ENCODE results near the gene KLF7. TPM values are rescaled to one million over a fixed set of nuclear protein-coding genes. Genes with fewer than 3 reads are reported as not detected.

The KLF7 gene
- total RNA-seq, 1 experiment from 2014 or later: 17.1 TPM

DNA sequence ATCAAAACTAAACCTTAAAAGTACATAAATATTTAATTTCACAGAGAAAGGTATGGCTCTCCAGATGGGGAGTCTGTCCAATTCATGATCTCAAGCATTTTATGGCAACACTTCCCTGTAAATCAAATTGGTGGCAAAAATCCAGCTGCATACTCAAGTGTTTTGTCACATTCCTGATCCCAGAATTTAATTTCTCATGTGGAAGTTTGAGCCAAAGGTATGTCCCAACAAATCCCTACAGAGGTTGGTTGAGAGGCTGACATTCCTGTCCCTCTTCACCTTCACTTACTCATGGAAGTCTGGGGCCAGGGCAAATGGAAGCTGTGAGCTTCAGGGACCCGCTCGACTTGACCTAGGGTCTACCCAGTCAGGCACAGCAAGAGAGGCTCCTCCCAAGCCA, 17.7 kb downstream of the KLF7 start:
- no peak for ATAC-seq
- no peak for DNase-seq (ENCODE audit: low read depth, low spot score)
- no peaks in the 10 kb centered on the region for H3K9me3 ChIP-seq (ENCODE audit: control insufficient read depth, insufficient read depth, low read depth, low read length)
- H3K4me3 ChIP-seq (ENCODE audit: low read depth in 2 of 2, low read length in 2 of 2): no peak overlapping the region
- intact Hi-C loops (cut with micrococcal nuclease; ENCODE audit: unreplicated experiment): no loop called here
- TF ChIP-seq POLR2AphosphoS5 (IDR thresholded peaks at IDR 0.05; ENCODE audit: low read depth, low read length) (no peak), SIN3A (IDR thresholded peaks at IDR 0.05; ENCODE audit: borderline replicate concordance, insufficient read depth, low read depth, low read length) (no peak), TCF7L2 (IDR thresholded peaks at IDR 0.05; ENCODE audit: low read depth, low read length) (no peak)
- TF ChIP-seq, protein P1, sequence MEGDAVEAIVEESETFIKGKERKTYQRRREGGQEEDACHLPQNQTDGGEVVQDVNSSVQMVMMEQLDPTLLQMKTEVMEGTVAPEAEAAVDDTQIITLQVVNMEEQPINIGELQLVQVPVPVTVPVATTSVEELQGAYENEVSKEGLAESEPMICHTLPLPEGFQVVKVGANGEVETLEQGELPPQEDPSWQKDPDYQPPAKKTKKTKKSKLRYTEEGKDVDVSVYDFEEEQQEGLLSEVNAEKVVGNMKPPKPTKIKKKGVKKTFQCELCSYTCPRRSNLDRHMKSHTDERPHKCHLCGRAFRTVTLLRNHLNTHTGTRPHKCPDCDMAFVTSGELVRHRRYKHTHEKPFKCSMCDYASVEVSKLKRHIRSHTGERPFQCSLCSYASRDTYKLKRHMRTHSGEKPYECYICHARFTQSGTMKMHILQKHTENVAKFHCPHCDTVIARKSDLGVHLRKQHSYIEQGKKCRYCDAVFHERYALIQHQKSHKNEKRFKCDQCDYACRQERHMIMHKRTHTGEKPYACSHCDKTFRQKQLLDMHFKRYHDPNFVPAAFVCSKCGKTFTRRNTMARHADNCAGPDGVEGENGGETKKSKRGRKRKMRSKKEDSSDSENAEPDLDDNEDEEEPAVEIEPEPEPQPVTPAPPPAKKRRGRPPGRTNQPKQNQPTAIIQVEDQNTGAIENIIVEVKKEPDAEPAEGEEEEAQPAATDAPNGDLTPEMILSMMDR (IDR thresholded peaks at IDR 0.05): no peak
- TF ChIP-seq, protein P2, sequence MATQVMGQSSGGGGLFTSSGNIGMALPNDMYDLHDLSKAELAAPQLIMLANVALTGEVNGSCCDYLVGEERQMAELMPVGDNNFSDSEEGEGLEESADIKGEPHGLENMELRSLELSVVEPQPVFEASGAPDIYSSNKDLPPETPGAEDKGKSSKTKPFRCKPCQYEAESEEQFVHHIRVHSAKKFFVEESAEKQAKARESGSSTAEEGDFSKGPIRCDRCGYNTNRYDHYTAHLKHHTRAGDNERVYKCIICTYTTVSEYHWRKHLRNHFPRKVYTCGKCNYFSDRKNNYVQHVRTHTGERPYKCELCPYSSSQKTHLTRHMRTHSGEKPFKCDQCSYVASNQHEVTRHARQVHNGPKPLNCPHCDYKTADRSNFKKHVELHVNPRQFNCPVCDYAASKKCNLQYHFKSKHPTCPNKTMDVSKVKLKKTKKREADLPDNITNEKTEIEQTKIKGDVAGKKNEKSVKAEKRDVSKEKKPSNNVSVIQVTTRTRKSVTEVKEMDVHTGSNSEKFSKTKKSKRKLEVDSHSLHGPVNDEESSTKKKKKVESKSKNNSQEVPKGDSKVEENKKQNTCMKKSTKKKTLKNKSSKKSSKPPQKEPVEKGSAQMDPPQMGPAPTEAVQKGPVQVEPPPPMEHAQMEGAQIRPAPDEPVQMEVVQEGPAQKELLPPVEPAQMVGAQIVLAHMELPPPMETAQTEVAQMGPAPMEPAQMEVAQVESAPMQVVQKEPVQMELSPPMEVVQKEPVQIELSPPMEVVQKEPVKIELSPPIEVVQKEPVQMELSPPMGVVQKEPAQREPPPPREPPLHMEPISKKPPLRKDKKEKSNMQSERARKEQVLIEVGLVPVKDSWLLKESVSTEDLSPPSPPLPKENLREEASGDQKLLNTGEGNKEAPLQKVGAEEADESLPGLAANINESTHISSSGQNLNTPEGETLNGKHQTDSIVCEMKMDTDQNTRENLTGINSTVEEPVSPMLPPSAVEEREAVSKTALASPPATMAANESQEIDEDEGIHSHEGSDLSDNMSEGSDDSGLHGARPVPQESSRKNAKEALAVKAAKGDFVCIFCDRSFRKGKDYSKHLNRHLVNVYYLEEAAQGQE (IDR thresholded peaks at IDR 0.05; ENCODE audit: insufficient read depth in 1 of 2, low read depth in 2 of 2, low read length in 1 of 2): no peak
- H3K36me3 ChIP-seq (ENCODE audit: control insufficient read depth, insufficient read depth, low read length): no peaks in the 10 kb centered on the region
- no TSS peak for BruUV-seq (replicated peaks)
- in situ Hi-C loops (cut with HindIII; ENCODE audit: low pct_unique_long_range_greater_than_20kb, low sequenced_read_pairs): no loop called here
- ChIA-PET POLR2A (no interaction called here), CTCF (no interaction called here)
- H3K27ac ChIP-seq (ENCODE audit: low read length): no peak overlapping the region
- no peaks in the 10 kb centered on the region for H3K27me3 ChIP-seq (ENCODE audit: control insufficient read depth, insufficient read depth, low read length)
- peaks cover 12% of the 10 kb centered on the region for H3K4me1 ChIP-seq (ENCODE audit: control insufficient read depth, insufficient read depth, low read length)

DNA sequence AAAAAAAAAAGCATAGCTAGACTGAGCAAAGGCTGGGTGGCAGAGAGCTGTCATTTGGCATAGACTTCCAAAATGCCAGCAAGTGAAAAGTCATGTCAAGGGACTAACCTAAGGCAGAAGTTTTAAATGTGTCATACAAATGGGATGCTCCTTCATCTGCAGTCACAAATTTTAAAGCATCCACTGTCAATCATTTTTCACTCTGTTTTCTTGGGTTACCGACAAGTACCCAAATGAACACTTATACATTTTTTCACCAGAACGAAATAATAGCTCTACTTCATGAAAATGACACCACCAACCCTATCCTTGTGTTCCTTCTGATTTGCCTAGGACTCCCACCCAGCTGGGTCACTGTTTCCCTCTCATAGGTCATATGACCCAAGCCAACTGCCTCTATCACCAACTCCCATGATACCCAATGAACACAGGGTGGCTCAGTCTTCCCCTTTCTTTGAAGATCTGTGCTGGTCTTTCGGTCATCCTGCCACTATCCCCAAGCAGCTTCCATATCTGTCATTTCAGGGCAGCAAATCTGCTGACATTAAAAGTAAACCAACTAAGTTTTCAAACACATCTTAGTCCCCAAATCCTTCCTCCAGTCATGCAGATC, 21.5 kb downstream of the KLF7 start:
- TF ChIP-seq TCF7L2 (IDR thresholded peaks at IDR 0.05; ENCODE audit: low read depth, low read length) (no peak), SIN3A (IDR thresholded peaks at IDR 0.05; ENCODE audit: borderline replicate concordance, insufficient read depth, low read depth, low read length) (no peak), POLR2AphosphoS5 (IDR thresholded peaks at IDR 0.05; ENCODE audit: low read depth, low read length) (no peak)
- TF ChIP-seq, protein P1 (IDR thresholded peaks at IDR 0.05): no peak
- TF ChIP-seq, protein P2 (IDR thresholded peaks at IDR 0.05; ENCODE audit: insufficient read depth in 1 of 2, low read depth in 2 of 2, low read length in 1 of 2): no peak
- BruUV-seq (replicated peaks): no TSS peak
- no peaks in the 10 kb centered on the region for H3K36me3 ChIP-seq (ENCODE audit: control insufficient read depth, insufficient read depth, low read length)
- no peak overlapping the region for H3K27ac ChIP-seq (ENCODE audit: low read length)
- no peaks in the 10 kb centered on the region for H3K27me3 ChIP-seq (ENCODE audit: control insufficient read depth, insufficient read depth, low read length)
- no peak overlapping the region for H3K4me3 ChIP-seq (ENCODE audit: low read depth in 2 of 2, low read length in 2 of 2)
- ChIA-PET CTCF (no interaction called here), POLR2A (no interaction called here)
- peaks cover 5% of the 10 kb centered on the region; the same call in 1 of the 2 replicates for H3K4me1 ChIP-seq (ENCODE audit: control insufficient read depth, insufficient read depth, low read length)
- DNase-seq (ENCODE audit: low read depth, low spot score): no peak
- no peaks in the 10 kb centered on the region for H3K9me3 ChIP-seq (ENCODE audit: control insufficient read depth, insufficient read depth, low read depth, low read length)
- in situ Hi-C loops (cut with HindIII; ENCODE audit: low pct_unique_long_range_greater_than_20kb, low sequenced_read_pairs): no loop called here
- intact Hi-C loops (cut with micrococcal nuclease; ENCODE audit: unreplicated experiment): no loop called here
- no peak for ATAC-seq
